HCT116 (cell line): ENCODE results near the gene UMAD1.

Experiments used
- CEBPB ChIP-seq: IDR thresholded peaks from 2 replicates; pipeline ENCODE4 v1.6.1; 2012; ENCODE audit warnings: low read depth
- EGR1 ChIP-seq: IDR thresholded peaks from 2 replicates; pipeline ENCODE4 v1.6.1; 2012; ENCODE audit warnings: low read depth
- EZH2 ChIP-seq: fragments of 200-600 bp; sonication (generic); IDR thresholded peaks from 2 replicates; pipeline ENCODE4 v1.6.1; 2017; ENCODE audit warnings: antibody characterized with exemption, mixed run types
- EZH2phosphoT487 ChIP-seq: fragments of 200-600 bp; IDR thresholded peaks from 2 replicates; pipeline ENCODE4 v1.6.1; 2018; ENCODE audit warnings: antibody characterized with exemption, borderline replicate concordance
- POLR2A ChIP-seq: IDR thresholded peaks from 2 replicates; pipeline ENCODE4 v1.7.0; 2011; ENCODE audit warnings: borderline replicate concordance; ENCODE audit not compliant: insufficient read depth, insufficient read length; ENCODE audit errors: extremely low read depth
- POLR2AphosphoS5 ChIP-seq: IDR thresholded peaks from 2 replicates; pipeline ENCODE4 v1.6.1; 2011; ENCODE audit warnings: mild to moderate bottlenecking, low read depth, low read length, moderate library complexity
- RAD21 ChIP-seq: IDR thresholded peaks from 2 replicates; pipeline ENCODE4 v1.6.1; 2012; ENCODE audit warnings: low read depth, mild to moderate bottlenecking
- SRF ChIP-seq: IDR thresholded peaks from 2 replicates; pipeline ENCODE4 v1.6.1; 2012; ENCODE audit warnings: low read depth
- TCF7L2 ChIP-seq: IDR thresholded peaks from 2 replicates; pipeline ENCODE4 v1.7.0; 2011; ENCODE audit warnings: borderline replicate concordance, inconsistent platforms; ENCODE audit not compliant: insufficient read depth, insufficient read length; ENCODE audit errors: extremely low read depth
- TF ChIP-seq, protein P1 (sequence below), 3 experiments: fragments of 200-600 bp in 1 of 3; sonication (generic) in 1 of 3; IDR thresholded peaks in 2 of 3; conservative IDR thresholded peaks in 1 of 3; 2 replicates each; pipeline ENCODE4 v1.5.1; 2012 to 2017; ENCODE audit warnings: low read depth in 2 of 3, low read length in 2 of 3, antibody characterized with exemption in 1 of 3, borderline replicate concordance in 1 of 3, control low read depth in 1 of 3, mild to moderate bottlenecking in 1 of 3, mixed read lengths in 1 of 3, mixed run types in 1 of 3, moderate library complexity in 1 of 3; ENCODE audit not compliant: insufficient read depth in 1 of 3
- TF ChIP-seq, protein P2 (sequence below): IDR thresholded peaks from 2 replicates; pipeline ENCODE4 v1.6.1; 2012; ENCODE audit warnings: low read depth
- TF ChIP-seq, protein P3 (sequence below): IDR thresholded peaks from 2 replicates; pipeline ENCODE4 v1.6.1; 2012
- TF ChIP-seq, protein P4 (sequence below): IDR thresholded peaks from 2 replicates; pipeline ENCODE4 v1.6.1; 2012

DNA sequence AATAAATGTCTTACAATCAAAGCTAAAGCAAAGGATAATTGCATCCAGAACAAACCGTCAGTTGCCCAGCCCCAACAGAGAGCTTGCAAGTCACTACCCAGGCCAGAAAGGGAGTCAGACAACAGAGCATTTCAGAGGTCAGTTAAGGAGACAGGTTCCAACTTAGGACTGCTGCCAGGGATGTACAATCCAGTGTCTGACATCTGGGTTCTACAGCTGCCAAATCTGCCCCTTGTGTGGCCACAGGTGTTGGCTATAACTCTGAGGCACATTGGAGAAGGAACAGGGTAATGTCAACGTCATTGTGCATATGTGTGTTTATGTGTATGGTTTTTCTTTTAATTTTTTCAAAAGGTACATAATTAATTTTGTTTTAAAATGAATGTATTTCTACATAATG, 242.8 kb downstream of the UMAD1 start:
- no peak for TF ChIP-seq POLR2AphosphoS5
- no peak for TF ChIP-seq EZH2phosphoT487
- TF ChIP-seq, protein P1, sequence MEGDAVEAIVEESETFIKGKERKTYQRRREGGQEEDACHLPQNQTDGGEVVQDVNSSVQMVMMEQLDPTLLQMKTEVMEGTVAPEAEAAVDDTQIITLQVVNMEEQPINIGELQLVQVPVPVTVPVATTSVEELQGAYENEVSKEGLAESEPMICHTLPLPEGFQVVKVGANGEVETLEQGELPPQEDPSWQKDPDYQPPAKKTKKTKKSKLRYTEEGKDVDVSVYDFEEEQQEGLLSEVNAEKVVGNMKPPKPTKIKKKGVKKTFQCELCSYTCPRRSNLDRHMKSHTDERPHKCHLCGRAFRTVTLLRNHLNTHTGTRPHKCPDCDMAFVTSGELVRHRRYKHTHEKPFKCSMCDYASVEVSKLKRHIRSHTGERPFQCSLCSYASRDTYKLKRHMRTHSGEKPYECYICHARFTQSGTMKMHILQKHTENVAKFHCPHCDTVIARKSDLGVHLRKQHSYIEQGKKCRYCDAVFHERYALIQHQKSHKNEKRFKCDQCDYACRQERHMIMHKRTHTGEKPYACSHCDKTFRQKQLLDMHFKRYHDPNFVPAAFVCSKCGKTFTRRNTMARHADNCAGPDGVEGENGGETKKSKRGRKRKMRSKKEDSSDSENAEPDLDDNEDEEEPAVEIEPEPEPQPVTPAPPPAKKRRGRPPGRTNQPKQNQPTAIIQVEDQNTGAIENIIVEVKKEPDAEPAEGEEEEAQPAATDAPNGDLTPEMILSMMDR (IDR thresholded peaks at IDR 0.05 in 2 of 3, conservative IDR thresholded peaks at IDR 0.05 in 1 of 3; ENCODE audit: borderline replicate concordance in 1 of 3, insufficient read depth in 1 of 3, low read depth in 2 of 3, low read length in 2 of 3): no peak
- TF ChIP-seq, protein P2, sequence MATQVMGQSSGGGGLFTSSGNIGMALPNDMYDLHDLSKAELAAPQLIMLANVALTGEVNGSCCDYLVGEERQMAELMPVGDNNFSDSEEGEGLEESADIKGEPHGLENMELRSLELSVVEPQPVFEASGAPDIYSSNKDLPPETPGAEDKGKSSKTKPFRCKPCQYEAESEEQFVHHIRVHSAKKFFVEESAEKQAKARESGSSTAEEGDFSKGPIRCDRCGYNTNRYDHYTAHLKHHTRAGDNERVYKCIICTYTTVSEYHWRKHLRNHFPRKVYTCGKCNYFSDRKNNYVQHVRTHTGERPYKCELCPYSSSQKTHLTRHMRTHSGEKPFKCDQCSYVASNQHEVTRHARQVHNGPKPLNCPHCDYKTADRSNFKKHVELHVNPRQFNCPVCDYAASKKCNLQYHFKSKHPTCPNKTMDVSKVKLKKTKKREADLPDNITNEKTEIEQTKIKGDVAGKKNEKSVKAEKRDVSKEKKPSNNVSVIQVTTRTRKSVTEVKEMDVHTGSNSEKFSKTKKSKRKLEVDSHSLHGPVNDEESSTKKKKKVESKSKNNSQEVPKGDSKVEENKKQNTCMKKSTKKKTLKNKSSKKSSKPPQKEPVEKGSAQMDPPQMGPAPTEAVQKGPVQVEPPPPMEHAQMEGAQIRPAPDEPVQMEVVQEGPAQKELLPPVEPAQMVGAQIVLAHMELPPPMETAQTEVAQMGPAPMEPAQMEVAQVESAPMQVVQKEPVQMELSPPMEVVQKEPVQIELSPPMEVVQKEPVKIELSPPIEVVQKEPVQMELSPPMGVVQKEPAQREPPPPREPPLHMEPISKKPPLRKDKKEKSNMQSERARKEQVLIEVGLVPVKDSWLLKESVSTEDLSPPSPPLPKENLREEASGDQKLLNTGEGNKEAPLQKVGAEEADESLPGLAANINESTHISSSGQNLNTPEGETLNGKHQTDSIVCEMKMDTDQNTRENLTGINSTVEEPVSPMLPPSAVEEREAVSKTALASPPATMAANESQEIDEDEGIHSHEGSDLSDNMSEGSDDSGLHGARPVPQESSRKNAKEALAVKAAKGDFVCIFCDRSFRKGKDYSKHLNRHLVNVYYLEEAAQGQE: no peak
- TF ChIP-seq, protein P3, sequence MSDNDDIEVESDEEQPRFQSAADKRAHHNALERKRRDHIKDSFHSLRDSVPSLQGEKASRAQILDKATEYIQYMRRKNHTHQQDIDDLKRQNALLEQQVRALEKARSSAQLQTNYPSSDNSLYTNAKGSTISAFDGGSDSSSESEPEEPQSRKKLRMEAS: no peak
- TF ChIP-seq, protein P4, sequence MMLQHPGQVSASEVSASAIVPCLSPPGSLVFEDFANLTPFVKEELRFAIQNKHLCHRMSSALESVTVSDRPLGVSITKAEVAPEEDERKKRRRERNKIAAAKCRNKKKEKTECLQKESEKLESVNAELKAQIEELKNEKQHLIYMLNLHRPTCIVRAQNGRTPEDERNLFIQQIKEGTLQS: no peak
- no peak for TF ChIP-seq TCF7L2
- TF ChIP-seq SRF: no peak
- no peak for TF ChIP-seq POLR2A
- no peak for TF ChIP-seq EGR1
- TF ChIP-seq RAD21: no peak
- no peak for TF ChIP-seq EZH2
- TF ChIP-seq CEBPB: no peak
